Measurements from ENCODE around the gene DNAJC30. TPM values are rescaled to one million over a fixed set of nuclear protein-coding genes. Genes with fewer than 3 reads are reported as not detected.

Gene DNAJC30
- polyA plus RNA-seq, 4 donors, result 8.3 to 12.0 (median 11.1) TPM

DNA sequence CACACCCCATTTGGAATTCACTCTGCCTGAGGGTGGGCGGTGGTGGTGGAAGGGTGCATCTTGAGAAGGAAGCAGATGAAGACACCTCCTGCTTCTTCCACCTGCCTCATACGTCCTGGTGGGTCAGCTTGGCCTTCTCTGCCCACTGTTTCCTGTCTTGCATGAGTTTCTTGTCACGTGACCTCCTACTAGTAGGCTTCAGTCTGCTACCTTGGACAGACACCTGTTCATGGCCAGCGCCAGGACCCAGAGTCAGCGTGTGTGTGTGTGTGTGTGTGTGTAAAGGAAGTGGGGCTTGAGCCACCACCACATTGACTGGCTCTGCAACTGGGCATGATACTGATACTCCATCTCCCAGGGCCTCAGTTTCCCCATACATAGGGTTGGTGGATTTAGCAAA is 32.7 kb downstream of the DNAJC30 start:
- no peak for DNase-seq (ENCODE audit: low read depth in 4 of 4, low spot score in 3 of 4)

- no peak for DNase-seq (ENCODE audit: low read depth in 4 of 4, low spot score in 3 of 4)
Measured at GRCh38 chr7:73649576-73649975, 33.7 kb downstream of the DNAJC30 start.

DNA sequence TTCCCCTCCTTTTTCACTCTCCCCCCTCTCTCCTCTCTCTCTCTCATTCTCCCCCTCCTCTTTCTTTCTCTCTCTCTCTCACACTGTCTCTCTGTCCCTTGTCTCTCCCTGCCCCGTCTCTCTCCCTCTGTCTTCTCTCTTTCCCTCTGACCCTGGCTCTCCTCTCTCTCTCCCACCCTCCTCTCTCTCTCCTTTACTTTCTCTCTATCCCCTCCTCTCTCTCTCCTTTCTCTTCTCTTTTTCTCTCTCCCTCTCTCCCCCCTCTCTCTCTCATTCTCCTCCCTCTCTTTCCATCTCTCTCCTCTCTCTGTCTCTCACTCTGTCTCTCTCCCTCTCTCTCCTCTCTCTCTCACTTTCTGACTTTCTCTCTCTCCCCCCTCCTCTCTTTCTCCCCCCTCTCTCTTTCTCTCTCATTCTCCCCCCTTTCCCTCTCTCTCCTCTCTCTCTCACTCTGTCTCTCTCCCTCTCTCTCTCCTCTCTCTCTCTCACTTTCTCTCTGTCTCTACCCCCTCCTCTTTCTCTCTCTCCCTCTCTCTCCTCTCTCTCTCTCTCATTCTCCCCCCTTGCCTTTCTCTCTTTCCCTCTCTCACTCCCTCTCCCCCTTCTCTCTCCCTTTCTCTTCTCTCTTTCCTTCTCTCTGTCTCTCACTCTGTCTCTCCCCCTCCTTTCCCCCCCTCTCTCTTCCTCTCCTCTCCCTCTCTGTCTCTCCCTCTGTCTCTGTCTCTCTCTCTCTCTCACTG is 34.5 kb downstream of the DNAJC30 start:
- no peak for DNase-seq (ENCODE audit: low read depth in 4 of 4, low spot score in 3 of 4)

DNA sequence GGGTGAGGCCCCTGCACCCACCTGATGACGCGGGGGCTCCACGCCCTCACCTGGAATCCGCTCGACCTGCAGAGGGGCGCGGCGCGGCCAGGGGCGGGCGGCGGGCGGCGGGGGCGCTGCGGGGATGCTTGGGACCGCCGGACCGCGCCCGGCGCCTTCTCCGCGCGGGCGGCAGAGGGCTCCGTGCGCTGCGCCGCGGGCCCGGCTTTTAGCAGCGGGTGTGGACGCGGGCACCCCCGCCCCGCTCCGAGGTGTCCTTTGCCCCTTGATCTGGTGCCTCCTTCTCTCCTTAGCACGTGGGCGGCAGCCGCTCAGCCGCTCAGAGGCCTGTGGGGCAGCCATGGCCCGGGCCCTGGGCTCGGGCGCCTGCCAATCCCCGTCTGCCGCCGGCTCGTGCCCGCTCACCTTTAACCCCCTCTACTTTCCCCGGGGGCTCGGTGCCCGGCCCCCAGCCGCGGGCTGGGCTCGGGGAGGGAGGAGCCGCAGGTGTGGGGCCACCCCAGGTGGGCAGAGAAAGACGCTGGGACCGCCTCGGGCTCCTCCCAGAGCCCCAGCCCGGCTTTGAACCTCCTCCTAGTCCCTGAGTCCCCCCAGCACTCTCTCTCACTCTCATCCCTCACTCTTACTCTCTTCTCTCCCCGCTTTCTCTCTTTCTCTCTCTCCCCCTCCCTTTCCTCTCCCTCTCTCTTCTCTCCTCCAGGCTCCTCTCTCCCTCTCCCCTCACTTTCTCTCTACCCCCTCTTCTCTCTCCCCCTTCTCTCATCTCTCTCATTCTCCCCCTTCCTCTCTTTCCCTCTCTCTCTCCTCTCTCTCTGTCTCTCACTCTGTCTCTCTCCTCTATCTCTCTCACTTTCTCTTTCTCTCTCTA is 35.3 kb downstream of the DNAJC30 start:
- DNase-seq (ENCODE audit: low read depth in 4 of 4, low spot score in 3 of 4), result no peak

GRCh38 chr7:73646785-73647724 is 36.2 kb downstream of the DNAJC30 start:
- DNase-seq (ENCODE audit: low read depth in 4 of 4, low spot score in 3 of 4), result no peak

GRCh38 chr7:73645643-73646174 is 37.5 kb downstream of the DNAJC30 start:
- DNase-seq (ENCODE audit: low read depth in 4 of 4, low spot score in 3 of 4), result no peak

DNA sequence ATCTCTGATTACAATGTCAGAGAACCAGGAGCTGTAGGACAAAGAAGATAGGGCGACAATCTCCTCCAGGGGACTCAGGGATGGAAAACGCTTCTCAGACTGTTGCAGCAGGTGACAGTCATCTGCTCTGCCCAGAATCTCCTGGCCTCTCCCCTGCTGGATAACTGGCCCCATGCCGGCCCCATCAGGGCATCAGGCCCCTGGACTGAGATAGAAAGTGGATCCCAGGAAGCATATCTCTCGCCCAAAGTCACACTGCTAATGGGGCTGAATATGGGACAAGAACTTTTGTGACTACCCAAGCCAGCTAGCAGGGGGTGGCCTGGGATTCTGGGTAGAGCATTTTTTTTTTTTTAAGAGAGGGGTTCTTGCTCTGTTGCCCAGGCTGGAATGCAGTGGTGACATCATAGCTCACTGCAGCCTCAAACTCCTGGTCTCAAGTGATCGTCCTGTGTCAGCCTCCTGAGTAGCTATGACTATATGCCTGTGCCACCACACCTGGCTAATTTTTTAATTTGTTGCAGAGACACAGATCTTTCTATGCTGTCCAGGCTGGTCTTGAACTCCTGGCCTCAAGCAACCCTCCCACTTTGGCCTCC is 38.5 kb downstream of the DNAJC30 start:
- DNase-seq (ENCODE audit: low read depth in 4 of 4, low spot score in 3 of 4), result no peak

DNA sequence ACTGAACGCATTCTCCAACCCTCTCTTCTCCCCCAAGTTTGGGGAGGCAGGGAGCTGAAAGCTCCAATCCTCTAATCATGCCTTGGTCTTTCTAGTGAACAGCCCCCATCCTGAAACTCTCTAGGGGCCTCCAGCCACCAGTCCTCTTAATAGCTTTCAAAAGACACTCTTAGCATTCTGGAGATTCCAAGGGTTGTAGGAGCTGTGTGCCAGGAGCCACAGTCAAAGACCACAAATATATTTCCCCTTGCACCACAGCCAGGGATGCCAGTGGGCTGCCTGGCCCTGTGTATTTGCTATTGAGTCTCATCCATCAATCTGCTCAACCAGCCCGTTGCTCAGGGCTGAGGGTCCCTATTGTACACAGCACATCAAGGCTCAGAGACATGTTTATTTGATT is 40.4 kb downstream of the DNAJC30 start:
- DNase-seq (ENCODE audit: low read depth in 4 of 4, low spot score in 3 of 4), result no peak

GRCh38 chr7:73638911-73639310 is 44.3 kb downstream of the DNAJC30 start:
- no peak for DNase-seq (ENCODE audit: low read depth in 4 of 4, low spot score in 3 of 4)

GRCh38 chr7:73635428-73636200 is 47.6 kb downstream of the DNAJC30 start:
- no peak for DNase-seq (ENCODE audit: low read depth in 4 of 4, low spot score in 3 of 4)

DNA sequence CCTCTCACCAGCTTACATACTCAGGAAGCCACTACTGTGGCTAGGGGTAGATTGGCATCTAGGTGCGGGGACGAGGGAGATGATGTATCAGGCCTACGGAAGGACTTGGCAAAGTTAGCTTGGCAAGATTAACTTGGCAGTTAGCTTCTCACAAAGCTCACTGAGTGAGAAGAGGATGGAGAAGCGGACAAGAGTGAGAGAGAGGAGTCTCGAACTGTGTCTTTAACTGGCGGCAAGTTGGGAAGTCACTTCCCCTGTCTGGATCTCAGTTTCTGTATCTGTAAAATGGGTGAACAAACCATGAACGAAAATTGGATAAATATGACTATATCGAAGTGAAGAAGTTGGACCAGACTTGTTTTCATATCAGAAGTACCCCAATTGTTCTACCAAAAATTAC is 49.4 kb downstream of the DNAJC30 start:
- DNase-seq (ENCODE audit: low read depth in 4 of 4, low spot score in 3 of 4), result no peak

GRCh38 chr7:73633323-73633722 is 49.9 kb downstream of the DNAJC30 start:
- no peak for DNase-seq (ENCODE audit: low read depth in 4 of 4, low spot score in 3 of 4)

DNA sequence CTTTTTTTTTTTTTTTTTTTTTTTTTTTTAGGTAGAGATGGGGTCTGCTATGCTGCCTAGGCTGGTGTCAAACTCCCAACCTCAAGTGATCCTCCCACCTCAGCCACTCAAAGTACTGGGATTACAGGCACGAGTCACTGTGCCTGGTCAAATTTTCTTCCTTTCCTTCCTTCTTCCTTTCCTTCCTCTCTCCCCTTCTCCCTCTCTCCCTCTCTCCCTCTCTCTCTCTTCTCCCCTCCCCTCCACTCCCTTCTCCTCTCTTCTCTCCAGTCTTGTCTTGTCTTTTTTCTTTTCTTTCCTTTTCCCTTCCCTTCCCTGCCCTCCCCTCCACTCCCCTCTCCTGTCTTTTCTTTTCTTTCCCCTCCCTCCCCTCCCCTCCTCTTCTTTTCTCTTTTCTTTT is 51.7 kb downstream of the DNAJC30 start:
- DNase-seq (ENCODE audit: low read depth in 4 of 4, low spot score in 3 of 4), result no peak

Other genes with a start within 250 kb of the DNAJC30 start
- under 1 TPM; 0.35 to 0.60 (median 0.43) TPM for gene FZD9, start 249.7 kb downstream of the DNAJC30 start, polyA plus RNA-seq (ENCODE audit: insufficient read length in 4 of 4)
- 10 to 100 TPM; 66.7 to 80.1 (median 72.3) TPM for gene BAZ1B, start 161.2 kb downstream of the DNAJC30 start, polyA plus RNA-seq (ENCODE audit: insufficient read length in 4 of 4)
- gene BCL7B, start 125.8 kb downstream of the DNAJC30 start, polyA plus RNA-seq (ENCODE audit: insufficient read length in 4 of 4), result 10 to 100 TPM; 30.9 to 45.2 (median 37.6) TPM
- 10 to 100 TPM; 37.0 to 46.1 (median 42.2) TPM for gene TBL2, start 104.9 kb downstream of the DNAJC30 start, polyA plus RNA-seq (ENCODE audit: insufficient read length in 4 of 4)
- 1 to 10 TPM; 1.5 to 9.5 (median 3.4) TPM for gene MLXIPL, start 58.9 kb downstream of the DNAJC30 start, polyA plus RNA-seq (ENCODE audit: insufficient read length in 4 of 4)
- gene VPS37D, start 15.6 kb downstream of the DNAJC30 start, polyA plus RNA-seq (ENCODE audit: insufficient read length in 4 of 4), result 10 to 100 TPM in 2 of 4 donors, 1 to 10 TPM in 2; 7.0 to 18.1 (median 10.6) TPM
- gene BUD23, start 144 bp upstream of the DNAJC30 start, polyA plus RNA-seq (ENCODE audit: insufficient read length in 4 of 4), result 10 to 100 TPM; 65.4 to 98.8 (median 80.8) TPM
- 10 to 100 TPM in 1 of 4 donors, 1 to 10 TPM in 3; 7.1 to 16.1 (median 7.6) TPM for gene STX1A, start 36.2 kb upstream of the DNAJC30 start, polyA plus RNA-seq (ENCODE audit: insufficient read length in 4 of 4)
- 10 to 100 TPM in 3 of 4 donors, 1 to 10 TPM in 1; 9.0 to 35.1 (median 24.6) TPM for gene ABHD11, start 55.3 kb upstream of the DNAJC30 start, polyA plus RNA-seq (ENCODE audit: insufficient read length in 4 of 4)
- 10 to 100 TPM in 3 of 4 donors, 1 to 10 TPM in 1; 1.8 to 62.9 (median 28.5) TPM for gene CLDN3, start 86.8 kb upstream of the DNAJC30 start, polyA plus RNA-seq (ENCODE audit: insufficient read length in 4 of 4)
- gene CLDN4, start 147.5 kb upstream of the DNAJC30 start, polyA plus RNA-seq (ENCODE audit: insufficient read length in 4 of 4), result 100 to 1,000 TPM in 1 of 4 donors, 10 to 100 TPM in 2, 1 to 10 TPM in 1; 3.7 to 111 (median 66.3) TPM
- 10 to 100 TPM in 1 of 4 donors, 1 to 10 TPM in 3; 1.8 to 19.0 (median 6.2) TPM for gene METTL27, start 159.1 kb upstream of the DNAJC30 start, polyA plus RNA-seq (ENCODE audit: insufficient read length in 4 of 4)
- gene TMEM270, start 177.7 kb upstream of the DNAJC30 start, polyA plus RNA-seq (ENCODE audit: insufficient read length in 4 of 4), result not detected